Neuron (in vitro differentiated cells): Measurements from ENCODE around the gene YBX2.

ENCODE experiments used
- H2AFZ ChIP-seq: one replicate; pipeline ENCODE4 v1.6.1; 2013; ENCODE audit warnings: low read depth, mild to moderate bottlenecking, inconsistent platforms, low read length, moderate library complexity
- H3K27me3 ChIP-seq: one replicate; pipeline ENCODE4 v1.6.1; 2013; ENCODE audit warnings: low read length; ENCODE audit not compliant: insufficient read depth
- H3K36me3 ChIP-seq: one replicate; pipeline ENCODE4 v1.6.1; 2013; ENCODE audit warnings: low read length; ENCODE audit not compliant: insufficient read depth
- H3K4me1 ChIP-seq: one replicate; pipeline ENCODE4 v1.6.1; 2013; ENCODE audit warnings: low read length; ENCODE audit not compliant: insufficient read depth
- H3K4me3 ChIP-seq: 2 replicates; pipeline ENCODE4 v1.5.1; 2013; ENCODE audit warnings: mild to moderate bottlenecking, low read length, moderate library complexity
- H3K9me3 ChIP-seq: one replicate; pipeline ENCODE4 v1.6.1; 2013; ENCODE audit warnings: low read length

Gene YBX2

GRCh38 chr17:7329374-7329996 lies 35.0 kb upstream of the YBX2 start:
- Histone ChIP-seq H3K27me3 (no peaks in the 10 kb centered on the region), H2AFZ (peak overlapping the region; percentile 48), H3K4me3 (peak overlapping the region; percentile 81), H3K9me3 (no peaks in the 10 kb centered on the region), H3K4me1 (peaks cover 21% of the 10 kb centered on the region), H3K36me3 (peaks cover 24% of the 10 kb centered on the region)

GRCh38 chr17:7328840-7329373 lies 34.5 kb upstream of the YBX2 start, which contains the start of gene NEURL4:
Gene NEURL4, minus strand, starts transcription at chr17:7329335. Its CDS starts 23 bp downstream, at chr17:7329312.
- peaks cover 21% of the 10 kb centered on the region for H3K4me1 ChIP-seq
- peaks cover 27% of the 10 kb centered on the region for H3K36me3 ChIP-seq
- H3K9me3 ChIP-seq: no peaks in the 10 kb centered on the region
- no peaks in the 10 kb centered on the region for H3K27me3 ChIP-seq
- peak within 1 kb of the TSS; percentile 81 for H3K4me3 ChIP-seq
- H2AFZ ChIP-seq: peak within 1 kb of the TSS; percentile 66

GRCh38 chr17:7328009-7328408 lies 33.6 kb upstream of the YBX2 start:
- Histone ChIP-seq H3K27me3 (no peaks in the 10 kb centered on the region), H3K4me3 (peak overlapping the region; percentile 81), H3K9me3 (no peaks in the 10 kb centered on the region), H3K36me3 (peaks cover 36% of the 10 kb centered on the region), H2AFZ (no peak overlapping the region), H3K4me1 (peaks cover 21% of the 10 kb centered on the region)

- Histone ChIP-seq H3K36me3 (peaks cover 41% of the 10 kb centered on the region), H2AFZ (no peak overlapping the region), H3K27me3 (no peaks in the 10 kb centered on the region), H3K4me3 (no peak overlapping the region), H3K9me3 (no peaks in the 10 kb centered on the region), H3K4me1 (peaks cover 21% of the 10 kb centered on the region)
Measured at GRCh38 chr17:7327501-7327900, 33.1 kb upstream of the YBX2 start.

- Histone ChIP-seq H3K4me1 (peaks cover 21% of the 10 kb centered on the region), H3K4me3 (no peak overlapping the region), H3K27me3 (no peaks in the 10 kb centered on the region), H3K36me3 (peaks cover 45% of the 10 kb centered on the region), H3K9me3 (no peaks in the 10 kb centered on the region), H2AFZ (no peak overlapping the region)
Measured at GRCh38 chr17:7327056-7327455, 32.6 kb upstream of the YBX2 start.

- H3K36me3 ChIP-seq: peaks cover 54% of the 10 kb centered on the region
Measured at GRCh38 chr17:7326186-7326585, 31.7 kb upstream of the YBX2 start.

GRCh38 chr17:7325031-7325528 lies 30.6 kb upstream of the YBX2 start:
- Histone ChIP-seq H3K27me3 (no peaks in the 10 kb centered on the region), H2AFZ (no peak overlapping the region), H3K4me1 (peaks cover 13% of the 10 kb centered on the region), H3K9me3 (no peaks in the 10 kb centered on the region), H3K4me3 (no peak overlapping the region), H3K36me3 (peaks cover 64% of the 10 kb centered on the region)

More at GRCh38 chr17:7326186-7326585, 31.7 kb upstream of the YBX2 start:
- Histone ChIP-seq H3K4me3 (no peak overlapping the region), H3K4me1 (peaks cover 21% of the 10 kb centered on the region), H3K9me3 (no peaks in the 10 kb centered on the region), H2AFZ (no peak overlapping the region), H3K27me3 (no peaks in the 10 kb centered on the region)

GRCh38 chr17:7324438-7324779 lies 30.0 kb upstream of the YBX2 start:
- Histone ChIP-seq H3K27me3 (no peaks in the 10 kb centered on the region), H3K4me3 (no peak overlapping the region), H3K9me3 (no peaks in the 10 kb centered on the region), H3K4me1 (peaks cover 13% of the 10 kb centered on the region), H3K36me3 (peaks cover 64% of the 10 kb centered on the region), H2AFZ (no peak overlapping the region)

- no peaks in the 10 kb centered on the region for H3K27me3 ChIP-seq
- peaks cover 13% of the 10 kb centered on the region for H3K4me1 ChIP-seq
- H3K9me3 ChIP-seq: no peaks in the 10 kb centered on the region
- no peak overlapping the region for H2AFZ ChIP-seq
- H3K36me3 ChIP-seq: peaks cover 67% of the 10 kb centered on the region
- no peak overlapping the region for H3K4me3 ChIP-seq
Measured at GRCh38 chr17:7323731-7324437, 29.4 kb upstream of the YBX2 start.

GRCh38 chr17:7322520-7323194 lies 28.2 kb upstream of the YBX2 start:
- H3K4me1 ChIP-seq: peaks cover 4% of the 10 kb centered on the region
- no peaks in the 10 kb centered on the region for H3K27me3 ChIP-seq
- H3K36me3 ChIP-seq: peaks cover 79% of the 10 kb centered on the region
- H2AFZ ChIP-seq: no peak overlapping the region
- no peaks in the 10 kb centered on the region for H3K9me3 ChIP-seq
- H3K4me3 ChIP-seq: no peak overlapping the region

GRCh38 chr17:7321466-7321865 lies 27.0 kb upstream of the YBX2 start:
- H3K36me3 ChIP-seq: peaks cover 81% of the 10 kb centered on the region
- no peak overlapping the region for H2AFZ ChIP-seq
- no peaks in the 10 kb centered on the region for H3K27me3 ChIP-seq

GRCh38 chr17:7318121-7318860 lies 23.9 kb upstream of the YBX2 start:
- no peak overlapping the region for H2AFZ ChIP-seq
- no peaks in the 10 kb centered on the region for H3K27me3 ChIP-seq
- H3K4me3 ChIP-seq: no peak overlapping the region
- H3K36me3 ChIP-seq: peaks cover 73% of the 10 kb centered on the region
- H3K4me1 ChIP-seq: peaks cover 20% of the 10 kb centered on the region
- H3K9me3 ChIP-seq: no peaks in the 10 kb centered on the region

More at GRCh38 chr17:7321466-7321865, 27.0 kb upstream of the YBX2 start:
- no peaks in the 10 kb centered on the region for H3K4me1 ChIP-seq
- no peaks in the 10 kb centered on the region for H3K9me3 ChIP-seq
- no peak overlapping the region for H3K4me3 ChIP-seq
